ENCODE measurements around the gene FLYWCH2.

GRCh38 chr16:2912330-2913199, 29.6 kb downstream of the FLYWCH2 start:
- TF ChIP-seq RFX5 (IDR thresholded peaks at IDR 0.05) (no peak), FOSL2 (IDR thresholded peaks at IDR 0.05) (no peak), FOSL2 (CRISPR knock-in tag; IDR thresholded peaks at IDR 0.05) (no peak), RAD21 (conservative IDR thresholded peaks at IDR 0.05 in 1 of 2, IDR thresholded peaks at IDR 0.05 in 1 of 2) (no peak), CTCF (IDR thresholded peaks at IDR 0.05) (no peak), MAZ (IDR thresholded peaks at IDR 0.05; ENCODE audit: borderline replicate concordance, low read depth, low read length) (no peak), USF2 (IDR thresholded peaks at IDR 0.05) (no peak), REST (IDR thresholded peaks at IDR 0.05) (no peak), JUN (IDR thresholded peaks at IDR 0.05) (no peak), SMC3 (IDR thresholded peaks at IDR 0.05) (no peak), MYC (IDR thresholded peaks at IDR 0.05; ENCODE audit: borderline replicate concordance, low read length) (no peak), MAX (IDR thresholded peaks at IDR 0.05) (no peak), POLR2A (IDR thresholded peaks at IDR 0.05; ENCODE audit: low read length) (no peak), NFE2L2 (conservative IDR thresholded peaks at IDR 0.05; ENCODE audit: low read length) (no peak), HDAC2 (IDR thresholded peaks at IDR 0.05) (no peak)

Data from A549 (cell line).